ENCODE data around the gene FADS2. TPM values are rescaled to one million over a fixed set of nuclear protein-coding genes. Genes with fewer than 3 reads are reported as not detected.

Gene FADS2
- total and polyA plus RNA-seq, 2 donors, result 33.3 to 75.1 TPM

- Histone ChIP-seq H3K4me1 (ENCODE audit: insufficient read depth) (no peaks in the 10 kb centered on the region), H3K27ac (ENCODE audit: low read depth) (no peak overlapping the region)
Measured at GRCh38 chr11:61913699-61914395, 85.7 kb downstream of the FADS2 start.

GRCh38 chr11:61914471-61915171, 86.5 kb downstream of the FADS2 start:
- Histone ChIP-seq H3K4me1 (ENCODE audit: insufficient read depth) (no peaks in the 10 kb centered on the region), H3K4me3 (ENCODE audit: low read depth, low read length) (no peak overlapping the region), H3K36me3 (ENCODE audit: insufficient read depth) (no peaks in the 10 kb centered on the region), H3K27ac (ENCODE audit: low read depth) (no peak overlapping the region)
- DNase-seq (ENCODE audit: extremely low spot score), result no peak
- WGBS, result 91% methylated on average over 7 of the region's 7 CpGs

More at GRCh38 chr11:61913699-61914395, 85.7 kb downstream of the FADS2 start:
- Histone ChIP-seq H3K4me3 (ENCODE audit: low read depth, low read length) (no peak overlapping the region), H3K36me3 (ENCODE audit: insufficient read depth) (no peaks in the 10 kb centered on the region)
- 81% methylated on average over 8 of the region's 8 CpGs for whole genome bisulfite sequencing
- DNase-seq (ENCODE audit: extremely low spot score), result no peak

GRCh38 chr11:61916737-61917333, 88.7 kb downstream of the FADS2 start:
- DNase-seq (ENCODE audit: extremely low spot score), result no peak
- WGBS, result 4% methylated on average over 32 of the region's 32 CpGs
- peak overlapping the region; percentile 48 for H3K27ac ChIP-seq (ENCODE audit: low read depth)
- no peaks in the 10 kb centered on the region for H3K36me3 ChIP-seq (ENCODE audit: insufficient read depth)
- peak overlapping the region; percentile 81 for H3K4me3 ChIP-seq (ENCODE audit: low read depth, low read length)
- H3K4me1 ChIP-seq (ENCODE audit: insufficient read depth), result no peaks in the 10 kb centered on the region

Small RNA genes within 50 kb of the gene (small RNA-seq; reads per million reads assigned to genes)
- gene MIR6746, result not detected

Other genes with a start within 250 kb of the FADS2 start
- 1.1 TPM for gene SYT7, start 247.2 kb upstream of the FADS2 start, total RNA-seq
- 2.6 TPM for gene SYT7, start 247.2 kb upstream of the FADS2 start, polyA plus RNA-seq
- 1.8 TPM for gene DAGLA, start 147.9 kb upstream of the FADS2 start, total RNA-seq
- 2.5 TPM for gene DAGLA, start 147.9 kb upstream of the FADS2 start, polyA plus RNA-seq
- 4.7 TPM for gene MYRF, start 75.7 kb upstream of the FADS2 start, total RNA-seq
- gene MYRF, start 75.7 kb upstream of the FADS2 start, polyA plus RNA-seq, result 0.79 TPM
- 86.6 TPM for gene TMEM258, start 35.7 kb upstream of the FADS2 start, total RNA-seq
- gene TMEM258, start 35.7 kb upstream of the FADS2 start, polyA plus RNA-seq, result 153 TPM
- gene FEN1, start 35.4 kb upstream of the FADS2 start, total RNA-seq, result 13.1 TPM
- 9.6 TPM for gene FEN1, start 35.4 kb upstream of the FADS2 start, polyA plus RNA-seq
- 68.7 TPM for gene FADS1, start 11.3 kb upstream of the FADS2 start, total RNA-seq
- gene FADS1, start 11.3 kb upstream of the FADS2 start, polyA plus RNA-seq, result 18.0 TPM
- 17.8 TPM for gene FADS3, start 63.2 kb downstream of the FADS2 start, total RNA-seq
- gene FADS3, start 63.2 kb downstream of the FADS2 start, polyA plus RNA-seq, result 43.5 TPM
- 13.0 TPM for gene RAB3IL1, start 89.3 kb downstream of the FADS2 start, total RNA-seq
- gene RAB3IL1, start 89.3 kb downstream of the FADS2 start, polyA plus RNA-seq, result 30.6 TPM
- 2.0 TPM for gene BEST1, start 122.1 kb downstream of the FADS2 start, total RNA-seq
- 6.7 TPM for gene BEST1, start 122.1 kb downstream of the FADS2 start, polyA plus RNA-seq
- 523 TPM for gene FTH1, start 139.3 kb downstream of the FADS2 start, total RNA-seq
- gene FTH1, start 139.3 kb downstream of the FADS2 start, polyA plus RNA-seq, result 5,662 TPM

All from urinary bladder (tissue), 4 donors.